ENCODE measurements around the gene ASGR2.

DNA sequence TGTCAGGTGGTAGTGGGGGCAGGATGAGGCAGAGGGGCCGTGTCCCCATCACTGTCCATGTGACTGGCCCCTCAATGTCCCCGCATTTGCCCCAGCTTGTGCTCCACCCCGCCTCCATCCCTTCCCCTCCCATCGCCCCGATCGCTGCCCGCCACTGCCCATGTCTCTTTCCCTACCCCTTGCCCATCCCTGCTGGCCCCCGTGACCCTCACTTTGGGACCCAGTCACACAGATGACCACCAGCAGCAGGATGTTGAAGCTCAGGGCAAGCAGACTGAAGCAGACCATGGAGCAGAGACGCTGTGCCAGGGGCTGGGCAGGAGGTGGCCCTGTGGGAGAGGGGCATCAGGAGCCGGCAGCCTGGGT, 6.1 kb downstream of the ASGR2 start:
- no peak for TF ChIP-seq CTCF (IDR thresholded peaks at IDR 0.05; ENCODE audit: insufficient read depth, low read length)
- no peak for TF ChIP-seq POLR2AphosphoS5 (IDR thresholded peaks at IDR 0.05; ENCODE audit: low read depth)
- TF ChIP-seq, protein P1, sequence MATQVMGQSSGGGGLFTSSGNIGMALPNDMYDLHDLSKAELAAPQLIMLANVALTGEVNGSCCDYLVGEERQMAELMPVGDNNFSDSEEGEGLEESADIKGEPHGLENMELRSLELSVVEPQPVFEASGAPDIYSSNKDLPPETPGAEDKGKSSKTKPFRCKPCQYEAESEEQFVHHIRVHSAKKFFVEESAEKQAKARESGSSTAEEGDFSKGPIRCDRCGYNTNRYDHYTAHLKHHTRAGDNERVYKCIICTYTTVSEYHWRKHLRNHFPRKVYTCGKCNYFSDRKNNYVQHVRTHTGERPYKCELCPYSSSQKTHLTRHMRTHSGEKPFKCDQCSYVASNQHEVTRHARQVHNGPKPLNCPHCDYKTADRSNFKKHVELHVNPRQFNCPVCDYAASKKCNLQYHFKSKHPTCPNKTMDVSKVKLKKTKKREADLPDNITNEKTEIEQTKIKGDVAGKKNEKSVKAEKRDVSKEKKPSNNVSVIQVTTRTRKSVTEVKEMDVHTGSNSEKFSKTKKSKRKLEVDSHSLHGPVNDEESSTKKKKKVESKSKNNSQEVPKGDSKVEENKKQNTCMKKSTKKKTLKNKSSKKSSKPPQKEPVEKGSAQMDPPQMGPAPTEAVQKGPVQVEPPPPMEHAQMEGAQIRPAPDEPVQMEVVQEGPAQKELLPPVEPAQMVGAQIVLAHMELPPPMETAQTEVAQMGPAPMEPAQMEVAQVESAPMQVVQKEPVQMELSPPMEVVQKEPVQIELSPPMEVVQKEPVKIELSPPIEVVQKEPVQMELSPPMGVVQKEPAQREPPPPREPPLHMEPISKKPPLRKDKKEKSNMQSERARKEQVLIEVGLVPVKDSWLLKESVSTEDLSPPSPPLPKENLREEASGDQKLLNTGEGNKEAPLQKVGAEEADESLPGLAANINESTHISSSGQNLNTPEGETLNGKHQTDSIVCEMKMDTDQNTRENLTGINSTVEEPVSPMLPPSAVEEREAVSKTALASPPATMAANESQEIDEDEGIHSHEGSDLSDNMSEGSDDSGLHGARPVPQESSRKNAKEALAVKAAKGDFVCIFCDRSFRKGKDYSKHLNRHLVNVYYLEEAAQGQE (IDR thresholded peaks at IDR 0.05; ENCODE audit: insufficient replicate concordance, low read depth), result no peak

Data from HL-60 (cell line).